Fibroblast of villous mesenchyme (primary cell): ENCODE results near the gene NPFFR1. TPM values are rescaled to one million over a fixed set of nuclear protein-coding genes. Genes with fewer than 3 reads are reported as not detected.
"Not testable (repeated sequence)": the region's sequence is repeated elsewhere in the genome, so short reads cannot be mapped to it uniquely, and the experiment has no call there.

Experiments
- DNase-seq: peaks from one replicate; pipeline ENCODE4 v3.0.0-alpha.2; 2010; ENCODE audit warnings: low read depth
- H3K4me3 ChIP-seq: 2 replicates; pipeline ENCODE4 v1.5.1; 2011; ENCODE audit warnings: low read depth, mild to moderate bottlenecking, low read length
- CTCF ChIP-seq: IDR thresholded peaks from 2 replicates; pipeline ENCODE4 v1.5.1; 2012; ENCODE audit warnings: low read depth, mild to moderate bottlenecking, low read length; ENCODE audit not compliant: insufficient read depth
- total RNA-seq: library from RNA; depleted of rRNA; stranded (reverse); fragments of >200 nt; gene quantifications from 2 replicates; pipeline ENCODE4 v1.2.3, GENCODE V29; 2012

NPFFR1 gene
- total RNA-seq, 1 donor, result not detected

DNA sequence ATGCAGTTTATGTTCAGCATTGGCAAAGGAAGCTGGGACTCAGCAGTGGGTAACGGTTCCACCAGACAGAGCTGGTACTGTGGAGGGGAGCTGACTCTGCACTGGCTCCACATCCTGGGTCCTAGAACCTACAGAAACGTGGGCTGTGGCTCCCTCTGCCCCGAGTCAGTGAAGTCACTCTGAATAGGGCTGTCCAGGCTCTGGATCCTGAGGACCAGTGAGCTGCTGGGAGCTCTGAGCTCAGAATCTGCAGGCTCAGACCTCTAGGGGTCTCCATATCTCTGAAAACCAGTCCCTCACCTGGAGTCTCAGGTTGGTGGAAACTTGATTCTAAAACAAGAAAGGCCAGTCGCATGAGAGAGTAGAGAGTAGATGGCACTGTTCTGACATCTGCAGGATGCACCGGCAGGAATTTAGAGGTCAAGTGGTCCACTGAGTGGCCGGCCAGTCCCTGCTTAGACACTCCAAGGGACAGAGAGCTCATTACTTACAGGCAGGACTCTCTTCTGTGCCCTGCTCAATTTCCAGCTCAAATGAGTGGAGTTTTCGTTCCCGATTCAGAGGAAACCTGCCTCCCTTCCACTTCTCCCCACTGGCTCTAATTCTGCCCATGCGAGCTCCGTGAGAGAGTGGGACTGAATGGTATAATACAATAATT lies 18.6 kb downstream of the NPFFR1 start:
- no peak overlapping the region for H3K4me3 ChIP-seq
- no peak for DNase-seq
- peak; percentile 28 for TF ChIP-seq CTCF

DNA sequence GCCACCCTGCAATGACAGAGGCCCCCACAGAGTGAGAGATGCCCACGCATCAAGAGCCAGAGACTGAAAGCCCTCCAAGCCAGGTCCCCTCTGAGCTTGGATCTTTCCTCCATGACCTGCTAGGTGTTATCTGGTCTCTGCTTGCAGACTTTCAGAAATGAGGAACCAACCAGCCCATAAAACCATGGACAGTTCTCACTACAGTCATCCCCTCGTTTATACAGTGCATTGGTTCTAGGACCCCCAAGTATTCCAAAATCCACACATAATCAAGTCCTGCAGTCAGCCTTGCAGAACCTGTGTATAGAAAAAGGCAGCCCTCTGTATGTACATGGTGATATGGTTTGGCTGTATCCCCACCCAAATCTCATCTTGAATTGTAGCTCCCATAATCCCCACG lies 23.1 kb downstream of the NPFFR1 start:
- DNase-seq, result no peak
- no peak for TF ChIP-seq CTCF
- no peak overlapping the region for H3K4me3 ChIP-seq

DNA sequence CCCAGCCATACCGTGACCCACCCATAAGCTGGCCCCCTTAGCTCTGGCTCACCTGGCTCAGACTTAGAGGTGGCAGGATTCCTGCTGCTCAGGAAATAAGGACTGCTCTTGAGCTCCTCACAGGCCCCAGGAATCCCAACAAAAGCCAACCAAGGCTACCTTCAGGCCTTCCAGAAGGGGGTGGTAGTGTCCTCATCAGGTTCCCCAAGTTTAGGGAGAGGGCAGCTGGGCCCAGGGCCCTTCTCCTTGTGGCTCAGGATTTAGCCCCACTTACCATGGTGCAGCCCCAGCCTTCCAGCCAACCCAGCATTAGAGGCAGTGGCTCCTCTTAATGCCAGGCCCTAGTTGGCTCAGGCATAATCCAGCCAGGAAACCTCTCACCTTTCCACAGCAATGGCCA lies 23.5 kb downstream of the NPFFR1 start:
- no peak for TF ChIP-seq CTCF
- no peak for DNase-seq

GRCh38 chr10:70258216-70258615 lies 25.6 kb downstream of the NPFFR1 start:
- peak; percentile 21 for DNase-seq
- TF ChIP-seq CTCF, result no peak
- no peak overlapping the region for H3K4me3 ChIP-seq

More for the DNA sequence above, 23.5 kb downstream of the NPFFR1 start:
- no peak overlapping the region for H3K4me3 ChIP-seq

DNA sequence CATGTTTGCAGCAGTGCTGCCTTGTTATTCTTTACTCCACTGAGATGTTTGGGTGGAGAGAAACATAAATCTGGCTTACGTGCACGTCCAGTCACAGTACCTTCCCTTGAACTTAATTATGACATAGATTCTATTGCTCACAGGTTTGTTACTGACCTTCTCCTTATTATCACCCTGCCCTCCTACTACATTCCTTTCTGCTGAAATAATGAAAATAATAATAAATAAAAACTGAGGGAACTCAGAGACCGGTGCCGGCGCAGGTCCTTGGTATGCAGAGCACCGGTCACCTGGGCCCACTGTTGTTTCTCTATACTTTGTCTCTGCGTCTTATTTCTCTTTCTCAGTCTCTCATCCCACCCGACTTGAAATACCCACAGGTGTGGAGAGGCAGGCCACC lies 26.0 kb downstream of the NPFFR1 start:
- DNase-seq, H3K4me3 ChIP-seq: not testable (repeated sequence)

- no peak for TF ChIP-seq CTCF
- no peak for DNase-seq
- H3K4me3 ChIP-seq, result no peak overlapping the region
Observed at GRCh38 chr10:70256463-70256862, 27.3 kb downstream of the NPFFR1 start.

DNA sequence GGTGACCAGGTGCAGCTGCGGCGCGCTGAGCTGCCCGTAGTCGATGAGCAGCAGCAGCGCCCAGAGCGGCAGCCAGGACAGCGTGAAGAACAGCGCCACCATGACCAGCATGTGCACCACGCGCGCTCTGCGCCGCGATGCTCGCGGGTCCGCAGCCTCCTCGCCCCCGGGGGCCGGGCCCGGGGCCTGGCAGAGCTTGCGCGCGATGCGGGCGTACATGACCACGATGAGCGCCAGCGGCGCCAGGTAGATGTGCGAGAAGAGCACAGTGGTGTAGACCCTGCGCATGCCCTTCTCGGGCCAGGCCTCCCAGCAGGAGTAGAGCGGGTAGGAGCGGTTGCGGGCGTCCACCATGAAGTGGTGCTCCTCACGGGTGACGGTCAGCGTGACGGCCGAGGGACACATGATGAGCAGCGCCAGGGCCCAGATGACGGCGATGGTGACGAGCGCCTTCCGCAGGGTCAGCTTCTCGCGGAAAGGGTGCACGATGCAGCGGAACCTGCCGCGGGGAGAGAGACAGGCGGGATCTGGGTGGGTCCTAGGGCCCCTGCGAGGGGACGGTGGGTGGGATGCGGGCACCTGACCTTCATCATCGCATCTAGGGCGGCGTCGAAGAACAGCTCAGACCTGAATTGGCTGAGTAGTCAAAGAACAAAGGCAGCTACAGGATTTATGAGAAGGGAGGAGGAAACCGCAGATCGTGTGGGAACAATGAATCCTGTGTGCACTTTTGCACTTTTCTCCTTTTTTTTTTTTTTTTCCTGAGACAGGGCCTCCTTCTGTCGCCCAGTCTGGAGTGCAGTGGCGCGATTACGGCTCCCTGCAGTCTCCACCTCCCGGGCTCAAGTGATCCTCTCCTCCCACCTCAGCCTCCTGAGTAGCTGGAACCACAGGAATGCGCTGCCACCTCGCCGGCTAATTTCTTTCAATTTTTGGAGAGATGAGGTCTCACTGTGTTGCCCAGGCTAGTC lies 28.2 kb downstream of the NPFFR1 start:
- H3K4me3 ChIP-seq, result no peak overlapping the region
- DNase-seq, result peak; percentile 24
- TF ChIP-seq CTCF, result no peak
